SK-N-SH treated with all-trans-retinoic acid at 6 μM for 48 hours (cell line): ENCODE results near the gene DPCD.

ENCODE experiments used
- OSR1 ChIP-seq: fragments of 250-450 bp; sonication (Bioruptor Pico); IDR thresholded peaks from 2 replicates; pipeline ENCODE4 v1.8.0; 2022; ENCODE audit warnings: moderate library complexity, mild to moderate bottlenecking, inconsistent platforms
- PATZ1 ChIP-seq: fragments of 250-450 bp; sonication (Bioruptor Pico); IDR thresholded peaks from 2 replicates; pipeline ENCODE4 v1.8.0; 2020; ENCODE audit warnings: mild to moderate bottlenecking, moderate library complexity, borderline replicate concordance
- POU6F1 ChIP-seq: fragments of 250-450 bp; sonication (Bioruptor Pico); IDR thresholded peaks from 2 replicates; pipeline ENCODE4 v1.8.0; 2021; ENCODE audit warnings: low read depth, mild to moderate bottlenecking, moderate library complexity, borderline replicate concordance
- ZNF8 ChIP-seq: fragments of 450-650 bp; formaldehyde crosslinking; IDR thresholded peaks from 2 replicates; pipeline ENCODE4 v1.5.0; 2020; ENCODE audit warnings: mild to moderate bottlenecking, moderate library complexity

GRCh38 chr10:101579516-101579870, 8.6 kb upstream of the DPCD start:
- TF ChIP-seq POU6F1 (CRISPR knock-in tag) (no peak), ZNF8 (CRISPR knock-in tag) (no peak), PATZ1 (no peak), OSR1 (CRISPR knock-in tag) (no peak)
